SK-N-SH (cell line): ENCODE measurements around the gene PYDC1. TPM values are rescaled to one million over a fixed set of nuclear protein-coding genes. Genes with fewer than 3 reads are reported as not detected.

Experiments used
- CTCF ChIA-PET: fragments of 300-600, 350-600 bp; formaldehyde crosslinking; extraction: SDS; loops from one replicate; lab custom pipeline; 2021; lab: Yijun Ruan, JAX
- POLR2A ChIA-PET: fragments of 350-600 bp; sonication (Branson Sonifier 250); formaldehyde crosslinking; extraction: SDS; loops from one replicate; lab custom pipeline; 2020; ENCODE audit warnings: antibody characterized with exemption, inconsistent platforms; lab: Yijun Ruan, JAX
- DNase-seq: peaks from one replicate; pipeline ENCODE4 v3.0.0; 2012
- H2AFZ ChIP-seq: fragments of 200-600 bp; sonication (generic); 2 replicates; pipeline ENCODE4 v1.8.1; 2016; ENCODE audit warnings: antibody characterized with exemption, mild to moderate bottlenecking, low read depth
- H3F3A ChIP-seq: fragments of 200-600 bp; sonication (generic); replicated peaks from 2 replicates; pipeline ENCODE3; 2016; ENCODE audit warnings: antibody characterized with exemption, mild to moderate bottlenecking; ENCODE audit not compliant: insufficient read depth
- H3K27ac ChIP-seq, 2 experiments: fragments of 200-500 bp in 1 of 2; fragments of 200-600 bp in 1 of 2; sonication (Bioruptor generic) in 1 of 2; sonication (generic), shearing (Covaris generic) in 1 of 2; 2 replicates each; pipeline versions ENCODE4 v1.5.1 to v1.6.1; 2014 to 2016; ENCODE audit warnings: low read depth in 2 of 2, inconsistent platforms in 1 of 2, low read length in 1 of 2, mild to moderate bottlenecking in 1 of 2, mixed read lengths in 1 of 2
- H3K27me3 ChIP-seq: fragments of 200-600 bp; sonication (generic), shearing (Covaris generic); 2 replicates; pipeline ENCODE4 v1.6.1; 2016; ENCODE audit warnings: mixed run types; ENCODE audit not compliant: insufficient read depth
- H3K36me3 ChIP-seq, 2 experiments: fragments of 200-500 bp in 1 of 2; fragments of 200-600 bp in 1 of 2; sonication (Bioruptor generic) in 1 of 2; sonication (generic) in 1 of 2; replicated peaks in 1 of 2; 2 replicates each; pipeline versions ENCODE3 to v1.5.1; 2014 to 2016; ENCODE audit warnings: low read length in 1 of 2, mild to moderate bottlenecking in 1 of 2; ENCODE audit not compliant: insufficient read depth in 2 of 2, control insufficient read depth in 1 of 2
- H3K4me1 ChIP-seq, 2 experiments: fragments of 200-500 bp in 1 of 2; fragments of 200-600 bp in 1 of 2; sonication (Bioruptor generic) in 1 of 2; sonication (generic), shearing (Covaris generic) in 1 of 2; 2 replicates each; pipeline versions ENCODE4 v1.5.1 to v1.6.1; 2014 to 2016; ENCODE audit warnings: low read depth in 1 of 2, low read length in 1 of 2, mixed run types in 1 of 2; ENCODE audit not compliant: insufficient read depth in 2 of 2, control insufficient read depth in 1 of 2
- H3K4me2 ChIP-seq: fragments of 200-600 bp; sonication (generic), shearing (Covaris generic); 2 replicates; pipeline ENCODE4 v1.6.1; 2017; ENCODE audit warnings: mixed run types
- H3K4me3 ChIP-seq, 2 experiments: fragments of 200-500 bp in 1 of 2; fragments of 200-600 bp in 1 of 2; sonication (Bioruptor generic) in 1 of 2; sonication (generic), shearing (Covaris generic) in 1 of 2; 2 replicates each; pipeline versions ENCODE4 v1.5.1 to v1.8.1; 2014 to 2016; ENCODE audit warnings: low read depth in 2 of 2, inconsistent platforms in 1 of 2, low read length in 1 of 2, mild to moderate bottlenecking in 1 of 2, mixed read lengths in 1 of 2, moderate library complexity in 1 of 2
- H3K79me2 ChIP-seq: fragments of 200-600 bp; sonication (generic); 2 replicates; pipeline ENCODE4 v1.8.1; 2017; ENCODE audit warnings: mild to moderate bottlenecking; ENCODE audit not compliant: insufficient read depth
- H3K9ac ChIP-seq: fragments of 200-600 bp; sonication (generic); 2 replicates; pipeline ENCODE4 v1.6.1; 2017; ENCODE audit warnings: mixed run types
- H3K9me2 ChIP-seq: fragments of 200-600 bp; sonication (generic); 2 replicates; pipeline ENCODE4 v1.6.1; 2017; ENCODE audit warnings: mixed run types
- H3K9me3 ChIP-seq: fragments of 200-600 bp; sonication (generic); 2 replicates; pipeline ENCODE4 v1.6.1; 2017; ENCODE audit warnings: mixed run types, mild to moderate bottlenecking, moderate library complexity
- H4K20me1 ChIP-seq: fragments of 200-600 bp; sonication (generic); 2 replicates; pipeline ENCODE4 v1.6.1; 2017; ENCODE audit warnings: mild to moderate bottlenecking, mixed run types; ENCODE audit not compliant: insufficient read depth
- CHD2 ChIP-seq: fragments of 150-350 bp; IDR thresholded peaks from 2 replicates; pipeline ENCODE4 v1.6.1; 2018; ENCODE audit warnings: low read length; ENCODE audit not compliant: partially characterized antibody
- EP300 ChIP-seq, 2 experiments: IDR thresholded peaks; 2 replicates each; pipeline versions ENCODE4 v1.4.0 to v1.6.1; 2012; ENCODE audit warnings: borderline replicate concordance in 1 of 2, low read depth in 1 of 2, low read length in 1 of 2
- EZH2phosphoT487 ChIP-seq: fragments of 200-600 bp; sonication (generic); IDR thresholded peaks from 2 replicates; pipeline ENCODE4 v1.6.1; 2017; ENCODE audit warnings: low read depth, mixed run types, mild to moderate bottlenecking, antibody characterized with exemption, moderate library complexity, borderline replicate concordance
- FOSL2 ChIP-seq: IDR thresholded peaks from 2 replicates; pipeline ENCODE4 v1.4.0; 2012; ENCODE audit warnings: low read depth, mild to moderate bottlenecking, moderate library complexity, borderline replicate concordance
- FOXJ3 ChIP-seq: sonication (generic); formaldehyde crosslinking; IDR thresholded peaks from 2 replicates; pipeline ENCODE4 v1.5.1; 2020; ENCODE audit warnings: mild to moderate bottlenecking, missing genetic modification reagents
- FOXM1 ChIP-seq: IDR thresholded peaks from 2 replicates; pipeline ENCODE4 v1.4.0; 2012; ENCODE audit warnings: low read depth, mild to moderate bottlenecking
- GATA2 ChIP-seq: sonication (generic); formaldehyde crosslinking; IDR thresholded peaks from 2 replicates; pipeline ENCODE4 v1.5.0; 2020; ENCODE audit warnings: mild to moderate bottlenecking, missing genetic modification reagents
- IRF3 ChIP-seq: fragments of 150-350 bp; IDR thresholded peaks from 2 replicates; pipeline ENCODE4 v1.6.1; 2016; ENCODE audit warnings: mild to moderate bottlenecking, low read depth, low read length
- JUND ChIP-seq: IDR thresholded peaks from 2 replicates; pipeline ENCODE4 v1.4.0; 2012
- MAX ChIP-seq: IDR thresholded peaks from 2 replicates; pipeline ENCODE4 v1.4.0; 2012; ENCODE audit warnings: low read depth
- MEF2A ChIP-seq: IDR thresholded peaks from 2 replicates; pipeline ENCODE4 v1.4.0; 2012; ENCODE audit warnings: low read depth, borderline replicate concordance
- MXI1 ChIP-seq: IDR thresholded peaks from 2 replicates; pipeline ENCODE4 v1.6.1; 2012; ENCODE audit warnings: mild to moderate bottlenecking, low read depth, low read length, improper control_type of control experiment
- NRF1 ChIP-seq: IDR thresholded peaks from 2 replicates; pipeline ENCODE4 v1.6.1; 2012; ENCODE audit warnings: low read depth, mild to moderate bottlenecking, low read length
- RXRA ChIP-seq: IDR thresholded peaks from 2 replicates; pipeline ENCODE4 v1.4.0; 2012; ENCODE audit warnings: low read depth, mild to moderate bottlenecking, borderline replicate concordance
- TAF1 ChIP-seq: IDR thresholded peaks from 2 replicates; pipeline ENCODE4 v1.6.1; 2012; ENCODE audit warnings: low read depth, mild to moderate bottlenecking, low read length, moderate library complexity, borderline replicate concordance
- YY1 ChIP-seq: IDR thresholded peaks from 2 replicates; pipeline ENCODE4 v1.4.0; 2012; ENCODE audit warnings: low read depth, mild to moderate bottlenecking
- WGBS: methylation state at CpG from one replicate; pipeline ENCODE4 v1.1.6; 2017; ENCODE audit warnings: low lambda C conversion rate; 5-methylcytosine and 5-hydroxymethylcytosine counted together
- polyA plus RNA-seq, 3 experiments: library from polyadenylated mRNA; depleted of rRNA; stranded (reverse); fragments of >200 nt; gene quantifications; 2 replicates each; pipeline ENCODE4 v1.2.3, GENCODE V29; 2012
- TF ChIP-seq, protein P1 (sequence below): fragments of 150-350 bp; IDR thresholded peaks from 2 replicates; pipeline ENCODE4 v1.6.1; 2017; ENCODE audit warnings: antibody characterized with exemption, low read length, low read depth, borderline replicate concordance
- TF ChIP-seq, protein P2 (sequence below): IDR thresholded peaks from 2 replicates; pipeline ENCODE4; 2012
- TF ChIP-seq, protein P3 (sequence below): IDR thresholded peaks from 2 replicates; pipeline ENCODE4 v1.4.0; 2012; ENCODE audit warnings: low read depth, borderline replicate concordance

The PYDC1 gene
- polyA plus RNA-seq, 1 of the 3 experiments (the other 2 are of a cell fraction), result not detected

GRCh38 chr16:31190061-31190460 lies 26.9 kb downstream of the PYDC1 start:
- Histone ChIP-seq H3K4me1 (no peaks in the 10 kb centered on the region), H3K36me3 (peaks cover 93 to 99% of the 10 kb centered on the region in 2 experiments), H4K20me1 (peaks cover 100% of the 10 kb centered on the region), H3K4me2 (no peak overlapping the region), H2AFZ (no peak overlapping the region), H3K27ac (no peak overlapping the region), H3K27me3 (no peaks in the 10 kb centered on the region), H3K9ac (no peak overlapping the region), H3K9me3 (no peaks in the 10 kb centered on the region), H3K9me2 (no peaks in the 10 kb centered on the region), H3F3A (peaks cover 82% of the 10 kb centered on the region), H3K79me2 (peaks cover 74% of the 10 kb centered on the region), H3K4me3 (no peak overlapping the region)
- 98% methylated on average over 12 of the region's 12 CpGs for WGBS
- CTCF ChIA-PET, result interaction anchor here (0.6 to 1.5 kb wide), 2 partner anchors 18 to 193 kb away, joined by 3 read pairs; no protein-coding TSS in a partner anchor
- no peak for DNase-seq
- POLR2A ChIA-PET, result interaction anchor here (1.5 to 1.8 kb wide), 2 partner anchors 10 to 11 kb away, joined by 4 to 9 read pairs; partner anchors contain the start of gene FUS
- TF ChIP-seq EZH2phosphoT487, result no peak
- TF ChIP-seq NRF1, result no peak
- TF ChIP-seq MAX, result no peak
- no peak for TF ChIP-seq YY1
- no peak for TF ChIP-seq GATA2 (CRISPR knock-in tag)
- no peak for TF ChIP-seq MEF2A
- TF ChIP-seq JUND, result no peak
- TF ChIP-seq MXI1, result no peak
- TF ChIP-seq, protein P1, sequence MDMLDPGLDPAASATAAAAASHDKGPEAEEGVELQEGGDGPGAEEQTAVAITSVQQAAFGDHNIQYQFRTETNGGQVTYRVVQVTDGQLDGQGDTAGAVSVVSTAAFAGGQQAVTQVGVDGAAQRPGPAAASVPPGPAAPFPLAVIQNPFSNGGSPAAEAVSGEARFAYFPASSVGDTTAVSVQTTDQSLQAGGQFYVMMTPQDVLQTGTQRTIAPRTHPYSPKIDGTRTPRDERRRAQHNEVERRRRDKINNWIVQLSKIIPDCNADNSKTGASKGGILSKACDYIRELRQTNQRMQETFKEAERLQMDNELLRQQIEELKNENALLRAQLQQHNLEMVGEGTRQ, result no peak
- TF ChIP-seq FOXM1, result no peak
- no peak for TF ChIP-seq EP300 (IDR thresholded peaks at IDR 0.05; ENCODE audit: borderline replicate concordance in 1 of 2, low read depth in 1 of 2, low read length in 1 of 2)
- no peak for TF ChIP-seq IRF3
- no peak for TF ChIP-seq FOXJ3 (CRISPR knock-in tag)
- TF ChIP-seq, protein P2, sequence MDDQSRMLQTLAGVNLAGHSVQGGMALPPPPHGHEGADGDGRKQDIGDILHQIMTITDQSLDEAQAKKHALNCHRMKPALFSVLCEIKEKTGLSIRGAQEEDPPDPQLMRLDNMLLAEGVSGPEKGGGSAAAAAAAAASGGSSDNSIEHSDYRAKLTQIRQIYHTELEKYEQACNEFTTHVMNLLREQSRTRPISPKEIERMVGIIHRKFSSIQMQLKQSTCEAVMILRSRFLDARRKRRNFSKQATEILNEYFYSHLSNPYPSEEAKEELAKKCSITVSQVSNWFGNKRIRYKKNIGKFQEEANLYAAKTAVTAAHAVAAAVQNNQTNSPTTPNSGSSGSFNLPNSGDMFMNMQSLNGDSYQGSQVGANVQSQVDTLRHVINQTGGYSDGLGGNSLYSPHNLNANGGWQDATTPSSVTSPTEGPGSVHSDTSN, result no peak
- TF ChIP-seq RXRA, result no peak

- no peak for TF ChIP-seq JUND
- no peak for TF ChIP-seq CHD2
- TF ChIP-seq, protein P3, sequence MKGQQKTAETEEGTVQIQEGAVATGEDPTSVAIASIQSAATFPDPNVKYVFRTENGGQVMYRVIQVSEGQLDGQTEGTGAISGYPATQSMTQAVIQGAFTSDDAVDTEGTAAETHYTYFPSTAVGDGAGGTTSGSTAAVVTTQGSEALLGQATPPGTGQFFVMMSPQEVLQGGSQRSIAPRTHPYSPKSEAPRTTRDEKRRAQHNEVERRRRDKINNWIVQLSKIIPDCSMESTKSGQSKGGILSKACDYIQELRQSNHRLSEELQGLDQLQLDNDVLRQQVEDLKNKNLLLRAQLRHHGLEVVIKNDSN, result no peak
- no peak for TF ChIP-seq FOSL2
- TF ChIP-seq TAF1, result no peak
- no peak for TF ChIP-seq EP300 (IDR thresholded peaks at IDR 0.05; ENCODE audit: borderline replicate concordance in 1 of 2, low read depth in 1 of 2, low read length in 1 of 2)
- TF ChIP-seq IRF3, result no peak
- Histone ChIP-seq H3K9me3 (no peaks in the 10 kb centered on the region), H2AFZ (no peak overlapping the region), H3K9me2 (no peaks in the 10 kb centered on the region), H3K4me3 (no peak overlapping the region), H3K79me2 (peaks cover 80% of the 10 kb centered on the region), H3K9ac (no peak overlapping the region), H3F3A (peaks cover 79% of the 10 kb centered on the region), H3K4me2 (no peak overlapping the region), H3K36me3 (peaks cover 92 to 100% of the 10 kb centered on the region in 2 experiments), H3K27ac (no peak overlapping the region), H3K4me1 (no peaks in the 10 kb centered on the region), H4K20me1 (peaks cover 100% of the 10 kb centered on the region), H3K27me3 (no peaks in the 10 kb centered on the region)
- no peak for DNase-seq
- POLR2A ChIA-PET, result interaction anchor here (1.5 to 1.8 kb wide), 2 partner anchors 9 to 12 kb away, joined by 4 to 9 read pairs; partner anchors contain the start of gene FUS
- CTCF ChIA-PET, result interaction anchor here (1.5 kb wide), 1 partner anchor 193 kb away, joined by 3 read pairs; no protein-coding TSS in a partner anchor
- 93% methylated on average over 2 of the region's 2 CpGs for WGBS
Measured at GRCh38 chr16:31189412-31189778, 27.5 kb downstream of the PYDC1 start.
